G401.6 (cell line): ENCODE measurements around the gene ZMIZ1.

Experiments
- FAIRE-seq: peaks from 2 replicates; lab custom pipeline; 2012; peaks lifted over from hg19 to GRCh38; lab: Jason Lieb, UNC

The ZMIZ1 gene

GRCh38 chr10:79189181-79189580 lies 120.4 kb downstream of the ZMIZ1 start:
- no peak for FAIRE-seq

- no peak for FAIRE-seq
Measured at GRCh38 chr10:79189853-79190435, 121.2 kb downstream of the ZMIZ1 start.

GRCh38 chr10:79190740-79191261 lies 122.0 kb downstream of the ZMIZ1 start:
- no peak for FAIRE-seq

- FAIRE-seq, result no peak
Measured at GRCh38 chr10:79191951-79192676, 123.3 kb downstream of the ZMIZ1 start.

- FAIRE-seq, result no peak
Measured at GRCh38 chr10:79192677-79193003, 123.9 kb downstream of the ZMIZ1 start.

GRCh38 chr10:79193694-79194382 lies 125.1 kb downstream of the ZMIZ1 start:
- no peak for FAIRE-seq

GRCh38 chr10:79195091-79195923 lies 126.5 kb downstream of the ZMIZ1 start:
- no peak for FAIRE-seq

GRCh38 chr10:79196470-79197461 lies 128.0 kb downstream of the ZMIZ1 start:
- no peak for FAIRE-seq

GRCh38 chr10:79197558-79197957 lies 128.8 kb downstream of the ZMIZ1 start:
- FAIRE-seq, result no peak

- FAIRE-seq, result no peak
Measured at GRCh38 chr10:79200346-79200745, 131.6 kb downstream of the ZMIZ1 start.

- FAIRE-seq, result no peak
Measured at GRCh38 chr10:79201706-79202105, 132.9 kb downstream of the ZMIZ1 start.

- FAIRE-seq, result no peak
Measured at GRCh38 chr10:79202188-79203013, 133.6 kb downstream of the ZMIZ1 start.

GRCh38 chr10:79203014-79203644 lies 134.4 kb downstream of the ZMIZ1 start:
- no peak for FAIRE-seq

GRCh38 chr10:79203833-79204232 lies 135.1 kb downstream of the ZMIZ1 start:
- no peak for FAIRE-seq

- FAIRE-seq, result no peak
Measured at GRCh38 chr10:79206300-79207095, 137.7 kb downstream of the ZMIZ1 start.

- FAIRE-seq, result no peak
Measured at GRCh38 chr10:79207096-79207357, 138.3 kb downstream of the ZMIZ1 start.

GRCh38 chr10:79207726-79208125 lies 139.0 kb downstream of the ZMIZ1 start:
- no peak for FAIRE-seq

- FAIRE-seq, result no peak
Measured at GRCh38 chr10:79208251-79208983, 139.7 kb downstream of the ZMIZ1 start.

GRCh38 chr10:79209340-79209739 lies 140.6 kb downstream of the ZMIZ1 start:
- FAIRE-seq, result no peak
